Mucosa of descending colon (tissue), 3 donors: Measurements from ENCODE around the gene ECSCR. TPM values are rescaled to one million over a fixed set of nuclear protein-coding genes. Genes with fewer than 3 reads are reported as not detected.

Experiments used
- ATAC-seq: fragments of 200-7000 bp; cut with Tn5 transposase; one replicate; pipeline ENCODE4 v1.9.1; 2020; ENCODE audit warnings: mild to moderate bottlenecking, moderate library complexity
- DNase-seq, 3 donors: peaks; one replicate each; pipeline ENCODE4 v3.0.0-alpha.2; 2020
- H3K36me3 ChIP-seq: fragments of 200-600 bp; one replicate; pipeline ENCODE4 v1.8.0; 2021; ENCODE audit warnings: low read depth, mild to moderate bottlenecking
- H3K4me1 ChIP-seq: fragments of 200-600 bp; one replicate; pipeline ENCODE4 v1.8.0; 2021; ENCODE audit warnings: low read depth, mild to moderate bottlenecking
- H3K4me3 ChIP-seq: fragments of 200-600 bp; one replicate; pipeline ENCODE4 v1.8.0; 2021; ENCODE audit warnings: mild to moderate bottlenecking
- H3K9me3 ChIP-seq: fragments of 200-600 bp; one replicate; pipeline ENCODE4 v1.8.0; 2021; ENCODE audit warnings: mild to moderate bottlenecking
- intact Hi-C, 2 donors: fragments of 100-400 bp; cut with DNase I in 1 of 2; cut with micrococcal nuclease in 1 of 2; formaldehyde crosslinking; loops; one replicate each; pipeline versions ENCODE4 v1.11.0 to v1.11.1; 2022; cut with DNase I, micrococcal nuclease
- total RNA-seq, 3 donors: library from RNA; stranded (reverse); fragmentation: NEBNext Ultra II Directional in 2 of 3; extraction: Animal tissue kit (Norgen Biotek cat#: 25700) in 2 of 3; gene quantifications; one replicate each; pipeline versions ENCODE4 v1.2.1 to v1.2.4, GENCODE V29; 2021 to 2023
- TF ChIP-seq, protein P1 (sequence below): fragments of 200-600 bp; IDR thresholded peaks from one replicate; pipeline ENCODE4 v1.8.0; 2022; ENCODE audit warnings: antibody characterized with exemption, mild to moderate bottlenecking
- donor health status: DM: no; HTN: no; CAD: no; lungs with moderate emphysema.
- donor health status: DM: no; HTN: no; CAD: no.
- donor health status: DM: no; HTN: yes; CAD: no.

ECSCR gene
- total RNA-seq, 3 donors from 2014 or later, result 3.4 to 8.5 (median 7.9) TPM

DNA sequence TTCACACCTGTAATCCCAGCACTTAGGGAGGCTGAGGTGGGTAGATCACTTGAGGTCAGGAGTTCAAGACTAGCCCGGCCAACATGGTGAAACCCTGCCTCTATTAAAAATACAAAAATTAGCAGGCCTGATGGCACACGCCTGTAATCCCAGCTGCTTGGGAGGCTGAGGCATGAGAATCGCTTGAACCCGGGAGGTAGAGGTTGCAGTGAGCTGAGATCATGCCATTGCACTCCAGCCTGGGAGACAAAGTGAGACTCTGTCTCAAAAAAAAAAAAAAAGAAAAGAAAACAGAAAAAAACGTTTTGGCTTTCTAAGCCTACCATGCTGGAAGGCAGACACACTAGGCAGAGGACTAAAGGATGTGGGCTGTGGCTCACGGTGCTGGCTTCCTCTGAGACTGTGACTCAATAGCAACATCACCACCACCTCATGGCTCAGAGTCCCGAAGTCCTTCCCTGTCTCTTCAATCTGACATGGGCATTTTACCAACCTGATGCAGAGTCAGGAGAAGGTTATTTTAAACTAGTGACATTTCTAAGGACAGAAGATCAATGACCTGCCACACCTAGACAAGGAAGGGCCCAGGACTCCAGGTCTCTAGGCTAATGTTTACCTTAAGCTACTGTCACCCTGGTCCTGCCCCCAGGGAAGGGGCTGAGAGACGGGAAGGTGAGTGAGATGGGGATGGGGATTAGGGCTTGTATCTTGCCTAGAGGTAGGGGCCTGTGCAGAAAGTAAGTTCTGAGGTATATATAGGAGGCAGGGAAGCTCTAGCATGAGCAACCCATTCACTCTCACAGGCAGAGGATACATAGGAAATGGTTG is 3.7 kb downstream of the ECSCR start:
- no peak overlapping the region for H3K4me3 ChIP-seq
- H3K9me3 ChIP-seq, result no peaks in the 10 kb centered on the region
- peak; percentile 83 for ATAC-seq
- DNase-seq, result peak in 2 of 3 donors; percentile 58 to 77
- TF ChIP-seq, protein P1, sequence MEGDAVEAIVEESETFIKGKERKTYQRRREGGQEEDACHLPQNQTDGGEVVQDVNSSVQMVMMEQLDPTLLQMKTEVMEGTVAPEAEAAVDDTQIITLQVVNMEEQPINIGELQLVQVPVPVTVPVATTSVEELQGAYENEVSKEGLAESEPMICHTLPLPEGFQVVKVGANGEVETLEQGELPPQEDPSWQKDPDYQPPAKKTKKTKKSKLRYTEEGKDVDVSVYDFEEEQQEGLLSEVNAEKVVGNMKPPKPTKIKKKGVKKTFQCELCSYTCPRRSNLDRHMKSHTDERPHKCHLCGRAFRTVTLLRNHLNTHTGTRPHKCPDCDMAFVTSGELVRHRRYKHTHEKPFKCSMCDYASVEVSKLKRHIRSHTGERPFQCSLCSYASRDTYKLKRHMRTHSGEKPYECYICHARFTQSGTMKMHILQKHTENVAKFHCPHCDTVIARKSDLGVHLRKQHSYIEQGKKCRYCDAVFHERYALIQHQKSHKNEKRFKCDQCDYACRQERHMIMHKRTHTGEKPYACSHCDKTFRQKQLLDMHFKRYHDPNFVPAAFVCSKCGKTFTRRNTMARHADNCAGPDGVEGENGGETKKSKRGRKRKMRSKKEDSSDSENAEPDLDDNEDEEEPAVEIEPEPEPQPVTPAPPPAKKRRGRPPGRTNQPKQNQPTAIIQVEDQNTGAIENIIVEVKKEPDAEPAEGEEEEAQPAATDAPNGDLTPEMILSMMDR, result no peak
- intact Hi-C loops, result no loop called here
- peaks cover 9% of the 10 kb centered on the region for H3K4me1 ChIP-seq
- H3K36me3 ChIP-seq, result no peaks in the 10 kb centered on the region

DNA sequence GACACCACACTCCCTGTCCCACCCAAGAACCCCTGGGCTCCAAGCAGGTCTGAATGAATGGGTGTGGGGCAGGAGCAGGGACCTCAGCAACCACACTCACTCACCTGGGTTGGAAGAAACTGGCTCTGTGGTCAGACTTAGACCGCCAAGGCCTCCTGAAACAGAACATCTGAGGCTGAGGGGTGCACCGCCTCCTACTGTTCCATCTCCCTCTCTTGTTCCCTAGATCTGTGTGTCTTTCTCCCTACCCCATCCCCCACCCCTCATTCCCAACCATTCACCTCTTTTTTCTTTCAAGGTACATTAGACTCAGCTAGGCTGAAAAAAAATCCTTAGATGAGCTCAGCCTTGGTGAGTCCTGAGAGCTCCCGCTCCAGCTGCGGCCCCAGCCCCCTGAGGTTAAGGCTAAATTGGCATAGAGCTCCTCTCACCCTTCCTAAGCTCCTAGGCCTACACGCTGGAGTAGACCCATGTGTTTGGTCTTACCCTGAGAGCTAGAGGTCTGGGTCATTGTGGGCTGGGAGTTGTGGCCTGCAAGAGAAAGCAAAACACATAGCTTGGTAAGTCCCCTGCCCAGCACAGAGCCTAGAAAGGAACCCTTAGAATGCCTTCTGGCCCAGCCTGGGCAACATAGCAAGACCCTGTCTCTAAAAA is 4.8 kb downstream of the ECSCR start:
- ATAC-seq, result no peak
- DNase-seq, result peak in 1 of 3 donors; percentile 33
- Histone ChIP-seq H3K9me3 (no peaks in the 10 kb centered on the region), H3K4me1 (peaks cover 9% of the 10 kb centered on the region), H3K4me3 (no peak overlapping the region), H3K36me3 (no peaks in the 10 kb centered on the region)
- intact Hi-C loops, result no loop called here
- TF ChIP-seq, protein P1, result no peak

DNA sequence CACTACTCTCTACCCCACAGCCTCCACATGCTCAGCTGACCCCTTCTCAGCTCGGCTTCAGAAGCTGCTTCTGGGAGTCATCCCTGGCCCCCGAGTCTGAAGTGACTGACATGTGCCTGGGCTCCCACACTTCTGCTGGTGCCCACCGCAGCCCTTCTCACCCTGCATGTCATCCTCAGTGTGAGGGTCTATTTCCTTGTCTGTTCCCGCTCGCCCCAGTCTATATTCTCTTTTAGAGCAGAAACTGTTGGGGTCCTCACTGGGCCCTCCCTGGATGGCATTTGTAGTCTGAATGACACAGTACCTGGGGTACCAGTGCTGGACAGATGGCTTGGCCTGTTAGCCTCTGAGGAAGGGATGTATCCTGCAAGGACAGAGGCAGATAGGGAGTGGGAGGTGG is 5.3 kb downstream of the ECSCR start:
- TF ChIP-seq, protein P1, result no peak
- no peaks in the 10 kb centered on the region for H3K36me3 ChIP-seq
- no peak for DNase-seq
- no peak overlapping the region for H3K4me3 ChIP-seq
- intact Hi-C loops, result no loop called here
- no peak for ATAC-seq
- H3K9me3 ChIP-seq, result no peaks in the 10 kb centered on the region
- H3K4me1 ChIP-seq, result peaks cover 9% of the 10 kb centered on the region

DNA sequence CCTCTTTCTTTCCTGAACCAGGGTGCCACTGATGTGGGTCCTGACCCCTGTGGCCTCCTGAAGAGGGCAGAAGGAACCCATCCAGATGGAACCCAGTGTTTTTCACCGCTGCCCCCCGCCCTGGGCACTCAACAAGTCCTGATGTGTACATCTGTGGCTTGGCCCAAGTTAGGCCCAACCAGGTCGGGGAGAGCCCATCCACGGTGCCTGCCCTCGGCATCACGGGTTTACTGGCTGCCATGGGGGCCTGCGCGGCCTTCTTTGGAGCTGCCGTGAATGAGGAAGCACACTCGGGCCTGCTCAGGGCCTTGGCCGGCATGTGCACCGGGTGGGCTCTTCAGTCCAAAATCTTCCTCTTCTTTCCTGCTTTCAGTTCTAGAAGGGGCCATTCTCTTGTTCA is 5.8 kb downstream of the ECSCR start:
- no peak for DNase-seq
- intact Hi-C loops, result no loop called here
- TF ChIP-seq, protein P1, result no peak
- Histone ChIP-seq H3K36me3 (no peaks in the 10 kb centered on the region), H3K4me3 (no peak overlapping the region), H3K9me3 (no peaks in the 10 kb centered on the region), H3K4me1 (peaks cover 9% of the 10 kb centered on the region)
- no peak for ATAC-seq

DNA sequence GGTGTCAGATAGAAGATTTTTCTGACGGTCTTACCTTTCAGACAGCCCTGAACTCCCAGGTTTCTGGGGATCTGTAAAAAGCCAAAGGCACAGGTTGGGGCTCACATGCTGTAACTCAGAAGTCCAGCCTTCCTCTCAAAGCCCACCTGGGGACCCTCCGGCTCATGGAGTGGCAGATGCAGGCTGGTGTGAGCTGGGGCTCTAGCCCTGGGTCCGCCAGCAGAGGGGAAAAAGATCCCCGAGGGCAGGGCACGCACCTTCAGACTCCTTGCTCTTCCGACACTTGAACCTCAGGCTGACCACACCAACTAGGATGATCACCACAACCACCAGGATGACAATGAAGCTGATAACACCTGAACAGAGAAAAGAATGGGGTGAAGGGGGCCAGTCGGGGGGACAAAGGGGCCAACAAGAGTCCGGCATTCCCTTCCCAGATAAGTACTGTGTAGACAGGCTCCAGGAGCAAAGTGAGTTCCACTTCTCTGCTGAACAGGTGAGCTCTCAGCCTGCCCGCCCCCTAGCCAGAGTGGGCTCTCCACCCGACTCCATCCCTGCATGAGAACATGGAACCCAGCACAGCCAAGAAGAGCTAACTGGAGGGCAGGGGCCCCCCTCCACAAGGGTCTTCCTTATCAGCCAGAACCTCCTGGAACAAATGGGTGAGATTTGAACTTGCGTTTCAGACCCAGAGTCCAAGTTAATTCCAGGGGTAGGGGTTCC is 7.8 kb downstream of the ECSCR start:
- DNase-seq (no peak), ATAC-seq (no peak)
- no peak overlapping the region for H3K4me3 ChIP-seq
- peaks cover 9% of the 10 kb centered on the region for H3K4me1 ChIP-seq
- intact Hi-C loops, result no loop called here
- H3K36me3 ChIP-seq, result no peaks in the 10 kb centered on the region
- TF ChIP-seq, protein P1, result no peak
- no peaks in the 10 kb centered on the region for H3K9me3 ChIP-seq
